Cerebellar nuclear complex (tissue), 1 donor: ENCODE measurements around the gene NCS1.
"Not testable (repeated sequence)": the region's sequence is repeated elsewhere in the genome, so short reads cannot be mapped to it uniquely, and the experiment has no call there.

Source experiments
- DNase-seq, 2 experiments: peaks; one replicate each; lab custom pipeline; 2025; lab: John Stamatoyannopoulos, UW

NCS1 gene

DNA sequence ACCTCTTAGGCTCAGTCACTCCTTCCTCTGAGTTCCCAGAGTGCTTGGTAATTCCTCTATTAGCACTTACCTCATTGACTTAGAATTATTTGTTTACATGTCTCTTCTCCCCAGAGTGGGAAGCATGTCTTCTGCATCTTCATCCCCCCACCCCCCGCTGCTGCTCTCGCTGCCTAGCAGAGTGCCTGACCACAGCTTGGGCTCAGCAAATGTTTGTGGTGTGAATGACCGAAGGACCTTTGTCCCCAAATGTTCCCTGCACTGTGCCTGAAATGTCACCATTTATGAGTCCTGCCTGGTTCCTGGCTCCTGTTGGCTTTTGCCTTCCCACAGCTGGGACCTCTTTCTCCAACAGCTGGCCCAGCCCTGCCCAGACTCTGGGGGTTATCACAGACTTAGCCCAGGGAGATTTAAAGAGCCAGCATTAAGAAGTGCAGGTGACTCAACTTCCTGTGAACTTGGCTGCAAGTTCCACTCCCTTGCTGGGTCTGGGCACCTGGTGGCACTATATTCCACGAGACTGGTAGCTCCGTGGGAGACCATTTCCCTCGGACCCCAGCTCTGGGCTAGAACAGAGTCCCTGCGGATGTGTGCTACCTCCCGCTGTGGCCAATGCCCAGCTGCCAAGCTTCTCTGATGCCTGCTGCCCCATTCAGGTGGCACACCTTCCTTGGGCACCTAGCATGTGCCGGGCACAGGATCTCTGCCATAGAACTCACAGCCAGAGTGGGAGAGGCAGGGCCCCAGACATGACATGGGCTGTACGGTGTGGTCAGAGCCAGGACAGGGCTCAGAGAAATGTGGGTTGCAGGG lies 91.6 kb downstream of the NCS1 start:
- no peak for DNase-seq

DNA sequence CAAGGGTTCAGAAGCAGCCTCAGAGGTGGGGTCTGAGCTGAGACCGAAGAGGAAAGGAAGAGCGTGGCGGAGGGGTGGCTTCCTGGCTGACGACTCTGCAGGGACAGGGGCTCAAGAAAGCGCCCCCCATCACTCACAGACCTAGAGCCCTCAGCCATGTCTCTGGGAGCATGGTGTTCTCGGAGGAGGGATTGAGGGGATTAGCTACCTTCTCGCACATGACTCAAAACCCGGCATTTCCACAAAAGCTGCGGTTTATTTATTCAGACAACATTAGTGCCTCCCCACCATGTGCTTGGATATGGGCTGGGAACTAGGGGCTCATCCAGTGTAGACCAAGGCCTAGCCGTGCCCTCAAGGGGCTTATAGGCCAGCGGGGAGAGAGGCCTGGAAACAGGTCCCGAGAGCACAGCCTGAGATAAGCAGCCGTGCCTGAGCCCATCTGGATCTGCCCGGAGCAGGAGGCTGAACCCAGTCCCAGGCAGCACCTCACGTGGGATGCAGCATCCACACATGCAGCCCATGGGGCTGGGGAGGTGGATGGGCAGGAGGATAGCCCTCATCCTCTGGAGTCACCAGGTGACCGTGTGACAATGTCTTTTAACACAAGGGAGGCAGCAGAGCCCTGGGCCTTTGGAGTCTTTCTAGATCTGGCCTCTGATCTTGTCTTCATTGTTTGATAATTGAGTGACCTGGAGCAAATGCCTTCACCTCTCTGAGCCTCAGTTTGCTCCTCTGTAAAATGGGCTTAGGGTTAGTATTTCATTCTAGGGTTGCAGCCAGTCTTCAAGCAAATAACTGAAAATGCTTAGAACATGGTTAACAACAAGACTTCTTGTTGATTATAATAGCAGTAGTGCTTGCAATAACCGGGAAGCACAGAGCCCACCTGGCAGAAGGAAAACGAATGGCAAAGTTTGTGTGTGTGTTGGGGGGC lies 92.5 kb downstream of the NCS1 start:
- no peak for DNase-seq

DNA sequence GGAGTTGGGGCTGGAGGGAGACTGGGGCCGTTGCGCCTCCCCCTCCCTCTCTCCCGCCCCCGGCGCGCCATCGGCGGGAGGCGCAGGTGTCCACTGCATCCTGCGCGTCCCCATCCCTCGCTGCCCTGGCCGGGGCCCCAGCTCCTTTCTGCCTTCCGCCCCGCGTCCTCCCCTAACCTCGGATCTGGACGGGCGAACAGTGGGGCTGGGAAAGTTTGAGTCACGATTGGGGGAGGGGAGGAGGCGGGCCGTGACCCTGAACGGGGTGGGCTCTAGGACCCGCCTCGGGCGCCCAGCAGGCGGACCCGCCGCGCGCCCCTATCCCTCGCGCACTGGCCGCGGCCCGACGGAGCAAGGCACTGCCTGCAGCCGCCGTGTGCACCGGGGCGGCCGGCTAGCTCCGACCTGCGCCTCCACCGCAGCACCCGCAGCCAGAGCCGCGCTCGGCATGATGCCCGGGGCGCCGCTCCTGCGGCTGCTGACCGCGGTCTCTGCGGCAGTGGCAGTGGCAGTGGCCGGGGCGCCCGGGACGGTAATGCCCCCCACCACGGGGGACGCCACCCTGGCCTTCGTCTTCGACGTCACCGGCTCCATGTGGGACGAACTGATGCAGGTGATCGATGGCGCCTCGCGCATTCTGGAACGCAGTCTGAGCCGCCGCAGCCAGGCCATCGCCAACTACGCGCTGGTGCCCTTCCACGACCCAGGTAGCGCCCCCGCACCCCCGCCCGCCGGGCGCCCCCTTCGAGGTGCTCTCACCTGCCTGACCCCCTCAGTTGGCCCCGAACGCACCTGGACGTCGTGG lies 93.4 kb downstream of the NCS1 start, which contains the start of gene HMCN2:
TSS of gene HMCN2 (plus strand) at position 330 of the 805 bp plus-strand sequence. CDS start at position 449, 119 bp downstream.
- DNase-seq: no peak

DNA sequence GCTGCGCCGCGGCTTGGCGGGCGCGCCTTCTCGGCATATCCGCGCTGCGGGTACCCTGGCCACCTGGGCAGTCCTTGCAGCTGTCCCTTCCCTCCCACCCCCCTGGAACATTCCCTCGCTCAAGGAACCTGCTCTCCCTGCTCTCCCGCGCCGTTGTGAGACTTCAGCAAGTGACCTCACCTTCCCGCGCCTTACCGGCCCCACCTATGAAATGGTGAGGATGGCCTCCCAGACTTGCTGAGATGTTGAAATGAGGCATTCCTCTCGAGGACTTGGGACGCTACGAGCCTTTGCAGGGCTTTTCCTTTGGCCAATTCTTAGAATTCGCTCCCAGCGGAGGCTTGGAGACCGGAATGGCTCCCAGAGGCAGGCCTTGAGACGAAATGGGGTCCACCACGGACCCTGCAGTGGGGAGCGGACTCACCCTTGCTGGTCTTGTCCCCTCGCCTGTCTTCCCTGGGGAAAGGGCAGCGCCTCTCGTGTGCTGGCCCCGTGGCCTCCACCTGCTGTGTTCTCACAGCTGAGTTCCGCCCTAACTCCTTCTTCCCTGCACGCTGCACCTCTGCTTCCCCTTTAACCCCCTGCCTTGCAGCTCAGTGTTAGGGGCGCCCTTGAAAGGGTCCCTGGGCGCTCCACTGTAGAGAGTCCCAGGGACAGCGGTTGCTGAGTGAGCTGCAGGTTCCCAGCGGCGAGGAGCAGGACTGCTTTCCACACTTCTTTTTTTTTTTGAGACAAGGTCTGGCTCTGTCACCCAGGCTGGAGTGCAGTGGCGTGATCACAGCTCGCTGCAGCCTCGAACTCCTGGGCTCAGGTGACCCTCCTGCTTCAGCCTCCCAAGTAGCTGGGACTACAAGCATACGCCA lies 94.3 kb downstream of the NCS1 start:
- DNase-seq: no peak

DNA sequence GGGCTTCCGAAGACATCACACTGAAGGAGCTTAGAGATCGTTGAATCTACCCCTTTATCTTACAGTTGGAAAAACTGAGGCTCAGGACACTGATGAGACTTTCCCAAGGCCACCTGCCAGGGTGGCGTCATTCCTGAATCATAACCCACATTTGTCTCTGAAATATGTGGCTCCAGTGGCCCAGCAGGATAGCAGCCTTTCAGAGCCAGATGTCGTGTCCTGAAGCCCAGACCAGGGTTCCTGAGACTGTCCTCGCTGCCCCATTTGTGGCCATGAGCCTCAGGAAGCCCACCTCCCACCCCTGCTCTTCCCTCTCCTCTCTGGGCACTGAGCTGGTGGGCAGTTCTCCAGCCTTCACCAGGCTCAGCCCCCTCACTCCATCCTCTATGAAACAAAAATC lies 95.7 kb downstream of the NCS1 start:
- DNase-seq: no peak

DNA sequence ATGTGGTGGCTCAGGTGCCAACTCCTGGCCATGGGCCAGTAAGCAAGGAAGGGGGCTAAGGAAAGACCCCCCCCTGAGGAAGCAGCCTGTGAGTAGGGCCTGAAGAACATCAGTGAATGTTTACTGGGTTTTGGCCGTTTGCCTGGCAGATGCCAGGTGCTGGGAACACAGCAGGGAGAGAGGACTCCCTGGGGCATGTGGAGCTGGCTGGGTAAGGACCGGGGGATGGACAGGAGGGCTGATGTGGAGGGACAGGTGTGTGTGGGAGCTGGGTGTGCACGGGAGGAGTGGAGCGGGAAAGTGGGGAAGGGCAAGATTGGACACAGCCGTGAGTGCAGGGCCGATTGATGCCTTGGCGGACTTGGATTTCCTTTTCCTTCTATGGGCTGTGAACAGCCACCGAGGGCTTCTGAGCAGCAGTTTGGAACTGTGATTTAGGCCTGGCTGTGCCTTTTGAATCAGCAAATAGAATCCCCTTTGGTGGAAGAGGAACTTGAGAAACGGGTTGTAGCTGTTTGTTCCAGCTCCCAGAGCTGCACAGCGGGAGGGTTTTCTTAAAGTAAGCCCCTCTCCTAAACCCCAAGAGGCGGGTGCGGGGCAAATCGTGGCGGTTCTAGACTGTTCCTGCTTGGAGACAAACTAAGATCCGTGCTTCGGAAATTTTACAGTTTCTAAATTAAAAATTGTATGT lies 96.5 kb downstream of the NCS1 start:
- no peak for DNase-seq

DNA sequence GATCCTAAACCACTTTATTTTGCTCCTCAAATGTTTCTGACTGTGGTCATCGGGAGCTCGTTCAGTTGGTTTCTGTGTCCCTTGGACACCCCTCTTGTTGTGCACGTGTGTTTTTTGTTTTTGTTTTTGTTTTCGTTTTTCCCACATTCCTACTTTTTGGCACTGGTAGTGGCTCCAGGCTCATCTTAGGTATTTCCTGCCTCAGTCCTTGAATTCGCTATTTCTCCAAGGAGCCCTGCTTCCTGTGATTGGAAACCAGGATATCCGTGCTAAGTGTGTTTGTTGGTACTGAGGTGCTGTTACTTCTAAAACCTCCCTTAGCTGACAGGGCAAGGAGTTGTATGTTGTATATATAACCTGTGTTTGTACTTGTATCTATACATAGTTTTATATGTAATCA lies 99.3 kb downstream of the NCS1 start:
- no peak for DNase-seq

DNA sequence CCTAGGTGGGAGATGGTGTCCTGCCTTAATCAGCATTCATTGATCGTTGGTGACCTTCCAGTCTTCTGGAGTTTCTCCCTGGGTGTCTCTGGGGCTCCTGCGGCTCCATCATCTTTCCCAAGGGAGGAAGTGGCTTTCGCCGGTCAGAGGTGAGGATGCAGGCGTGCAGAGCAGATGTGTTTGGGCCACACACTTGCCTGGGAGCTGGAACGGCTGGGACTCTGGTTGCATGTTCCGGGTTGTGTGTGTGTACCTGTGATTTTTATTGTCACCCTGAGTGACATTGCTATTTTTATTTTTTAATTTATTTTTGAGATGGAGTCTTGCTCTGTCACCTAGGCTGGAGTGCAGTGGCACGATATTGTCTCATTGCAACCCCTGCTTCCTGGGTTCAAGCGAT lies 103.0 kb downstream of the NCS1 start:
- DNase-seq: no peak

DNA sequence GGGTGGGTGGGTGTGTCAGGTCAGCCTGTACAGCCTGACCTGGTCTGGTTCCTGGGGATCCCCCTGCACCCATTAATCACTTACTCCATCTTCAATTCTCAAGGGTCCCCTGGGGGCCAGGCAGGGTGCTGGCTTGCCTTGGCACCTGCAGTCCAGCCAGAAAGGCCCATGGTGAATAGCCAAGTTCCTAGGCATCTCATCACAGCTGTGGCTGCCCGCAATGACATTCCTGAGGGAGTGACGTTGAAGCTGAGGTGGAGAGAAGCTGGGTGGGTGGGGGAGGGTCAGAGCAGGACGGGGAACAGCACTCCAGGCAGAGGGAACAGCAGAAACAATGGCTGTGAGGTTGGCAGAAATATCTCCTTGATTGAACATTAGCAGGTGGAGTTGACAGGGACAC lies 103.9 kb downstream of the NCS1 start:
- DNase-seq: no peak

DNA sequence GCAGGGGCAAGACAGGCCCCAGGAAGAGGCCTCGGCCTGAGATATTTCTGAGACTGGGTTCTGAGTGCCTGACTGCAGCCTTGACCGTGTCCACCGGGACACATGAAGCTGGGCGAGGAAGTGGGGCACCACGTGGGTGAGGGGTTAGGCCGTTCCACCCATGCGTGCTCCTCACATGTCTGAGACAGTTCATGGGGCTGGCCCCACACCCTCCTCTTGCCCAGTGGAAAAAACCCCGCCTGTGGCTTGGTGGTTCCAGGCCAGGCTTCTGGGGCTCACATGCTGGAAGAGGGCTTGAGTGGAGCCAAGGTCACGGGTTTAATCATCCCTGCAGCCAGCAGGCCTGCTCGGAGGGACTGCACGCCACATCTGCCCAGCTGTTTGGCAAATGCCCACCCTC lies 104.8 kb downstream of the NCS1 start:
- DNase-seq: no peak

DNA sequence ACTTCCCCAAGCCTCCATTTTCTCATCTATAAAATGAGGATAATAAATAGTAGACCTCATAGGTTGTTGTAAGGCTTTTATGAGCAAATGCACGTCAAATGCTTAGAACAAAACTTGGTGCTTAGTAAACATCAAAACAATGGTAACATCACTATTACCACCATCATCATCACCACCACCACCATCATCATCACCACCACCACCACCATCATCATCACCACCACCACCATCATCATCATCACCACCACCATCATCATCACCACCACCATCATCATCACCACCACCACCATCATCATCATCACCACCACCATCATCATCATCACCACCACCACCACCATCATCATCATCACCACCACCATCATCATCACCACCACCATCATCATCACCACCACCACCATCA lies 105.3 kb downstream of the NCS1 start:
- DNase-seq: not testable (repeated sequence)

DNA sequence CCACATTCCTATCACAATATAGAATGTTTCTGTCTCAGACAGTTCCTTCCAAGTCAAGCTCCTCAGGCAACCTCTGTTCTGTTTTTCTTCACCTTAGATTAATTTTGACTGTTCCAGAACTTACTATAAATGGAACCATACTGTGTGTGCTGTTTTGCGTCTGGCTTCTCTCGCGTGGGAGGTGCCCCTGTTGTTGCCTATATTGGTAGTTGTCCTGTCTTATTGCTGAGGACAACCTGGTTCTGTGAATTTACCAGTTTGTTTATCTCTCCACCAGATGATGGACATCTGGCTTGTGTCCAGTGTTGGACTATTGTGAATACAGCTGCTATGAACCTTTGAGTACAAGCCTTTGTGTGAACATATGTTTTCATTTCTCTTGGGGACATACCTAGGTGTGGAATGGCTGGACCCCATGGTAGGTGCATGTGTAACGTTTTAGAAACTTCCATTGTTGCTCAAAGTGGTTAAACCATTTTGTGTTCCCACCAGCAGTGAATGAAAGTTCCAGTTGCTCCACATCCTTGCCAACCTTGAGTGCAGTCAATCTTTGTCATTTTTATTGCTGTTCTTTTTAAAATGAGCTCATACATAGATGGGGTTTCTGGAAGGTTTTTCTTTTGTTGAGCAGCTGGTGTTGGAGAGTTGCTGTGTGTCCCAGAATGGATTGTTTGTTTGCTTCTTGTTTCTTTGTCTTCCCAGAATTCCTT lies 111.5 kb downstream of the NCS1 start:
- DNase-seq: no peak

DNA sequence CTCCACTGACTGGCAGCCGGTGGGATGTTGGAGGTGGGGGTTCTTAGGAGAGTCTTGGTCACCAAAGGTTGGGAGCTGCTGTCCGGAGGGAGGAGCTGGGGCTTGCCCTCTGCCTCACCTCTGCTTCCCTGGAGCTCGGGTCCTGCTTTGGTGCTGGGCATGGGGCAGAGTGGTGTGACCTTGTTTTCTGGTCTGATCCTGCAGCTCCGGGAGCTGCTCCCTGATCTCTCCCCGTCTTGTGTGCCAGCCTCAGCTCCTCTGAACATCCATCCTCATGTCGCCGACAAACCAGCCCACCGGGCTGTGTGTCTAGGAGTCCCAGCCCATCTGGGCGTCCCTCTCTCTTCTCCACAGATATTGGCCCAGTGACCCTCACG lies 112.0 kb downstream of the NCS1 start:
- DNase-seq: no peak

DNA sequence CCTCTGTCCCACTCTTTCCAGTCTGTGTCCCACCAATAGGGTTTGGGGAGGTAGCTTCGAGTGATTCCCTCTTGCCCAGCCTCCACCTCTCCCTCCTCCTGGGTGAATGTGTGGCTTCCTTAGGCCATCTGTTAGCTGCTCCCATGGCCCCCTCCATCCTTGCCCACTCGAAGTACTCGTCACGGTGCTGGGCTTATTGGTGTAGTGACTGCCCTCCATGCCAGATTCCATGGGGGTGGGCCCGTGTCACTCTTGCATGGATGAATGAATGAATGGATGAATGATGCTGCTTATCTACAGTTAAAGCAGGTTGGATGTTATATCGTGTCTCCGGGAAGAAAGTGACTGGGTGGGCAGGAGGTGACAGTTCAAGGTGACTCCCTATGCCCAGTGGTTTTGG lies 112.5 kb downstream of the NCS1 start:
- DNase-seq: no peak

DNA sequence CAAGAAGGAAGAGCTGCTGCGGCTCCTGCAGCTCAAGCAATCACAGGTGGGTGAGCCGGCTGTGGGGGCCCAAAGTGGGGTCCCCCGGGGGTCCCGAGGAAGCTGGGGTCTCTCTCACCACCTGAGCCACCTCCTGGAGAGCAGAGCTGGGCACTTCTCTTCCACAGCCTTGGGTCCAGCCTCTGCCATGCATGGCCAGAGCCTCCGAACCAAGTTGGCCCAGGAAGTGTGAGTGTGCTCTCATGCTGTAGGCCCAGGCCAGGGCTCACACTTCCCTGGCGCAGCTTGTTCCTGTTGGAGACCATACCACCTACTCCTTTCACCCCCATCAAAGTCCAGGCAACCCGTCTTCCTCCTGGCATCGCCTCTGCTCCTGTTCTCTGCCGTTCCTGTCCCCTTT lies 113.1 kb downstream of the NCS1 start:
- no peak for DNase-seq

DNA sequence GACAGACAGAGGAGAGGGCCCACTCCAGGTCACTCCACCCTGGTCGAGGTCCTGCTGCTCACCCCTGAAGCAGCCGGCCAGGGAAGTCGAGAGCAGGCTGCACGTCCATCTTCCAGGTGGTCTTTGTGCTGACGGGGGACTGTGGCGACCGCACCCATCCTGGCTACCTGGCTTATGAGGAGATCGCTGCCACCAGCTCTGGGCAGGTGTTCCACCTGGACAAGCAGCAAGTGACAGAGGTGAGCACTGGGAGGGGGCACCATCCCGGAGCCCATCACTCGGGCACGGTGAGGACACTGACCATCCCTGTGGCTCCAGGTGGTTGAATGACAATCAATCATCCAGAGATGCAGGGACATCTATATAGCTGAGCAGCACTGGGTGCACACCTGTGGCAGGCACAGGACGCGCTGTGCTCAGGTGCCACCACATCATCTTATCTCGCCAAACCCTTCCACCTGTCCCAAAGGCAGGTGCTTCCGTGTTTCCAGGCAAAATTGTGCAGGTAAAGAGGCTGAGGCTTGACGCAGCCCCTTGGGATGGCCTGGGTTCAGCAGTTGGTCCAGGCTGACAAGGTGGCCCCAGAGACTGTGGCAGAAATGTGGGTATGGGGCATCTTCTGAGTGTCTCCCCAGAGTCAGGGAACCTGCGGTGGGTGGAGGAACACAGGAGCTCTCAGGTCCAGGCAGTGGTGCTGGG lies 114.0 kb downstream of the NCS1 start:
- DNase-seq: no peak
